KOPT-K1 (cell line): ENCODE results near the gene ELL2.
"Not testable (repeated sequence)": the region's sequence is repeated elsewhere in the genome, so short reads cannot be mapped to it uniquely, and the experiment has no call there.

Source experiments
- H3K27ac ChIP-seq: fragments of 200-600 bp; sonication (generic); 2 replicates; pipeline ENCODE4 v1.5.1; 2016; ENCODE audit warnings: antibody characterized with exemption, mild to moderate bottlenecking, low read depth, low read length; ENCODE audit not compliant: poor library complexity, severe bottlenecking
- H3K36me3 ChIP-seq: fragments of 200-600 bp; sonication (generic); 2 replicates; pipeline ENCODE4 v1.5.1; 2017; ENCODE audit warnings: antibody characterized with exemption, mild to moderate bottlenecking, low read length, moderate library complexity; ENCODE audit not compliant: insufficient read depth
- H3K9me3 ChIP-seq: fragments of 200-600 bp; sonication (generic); 2 replicates; pipeline ENCODE4 v1.5.1; 2017; ENCODE audit warnings: antibody characterized with exemption, low read length, mild to moderate bottlenecking; ENCODE audit not compliant: insufficient read depth, poor library complexity, severe bottlenecking

Gene ELL2

GRCh38 chr5:95850391-95850894 is 111.2 kb downstream of the ELL2 start:
- Histone ChIP-seq H3K36me3 (no peaks in the 10 kb centered on the region), H3K9me3 (no peaks in the 10 kb centered on the region)

GRCh38 chr5:95848701-95849100 is 113.0 kb downstream of the ELL2 start:
- Histone ChIP-seq H3K9me3 (no peaks in the 10 kb centered on the region), H3K36me3 (no peaks in the 10 kb centered on the region), H3K27ac (no peak overlapping the region)

More at GRCh38 chr5:95850391-95850894, 111.2 kb downstream of the ELL2 start:
- H3K27ac ChIP-seq = no peak overlapping the region

GRCh38 chr5:95847261-95847592 is 114.4 kb downstream of the ELL2 start:
- no peaks in the 10 kb centered on the region for H3K9me3 ChIP-seq
- no peaks in the 10 kb centered on the region for H3K36me3 ChIP-seq
- no peak overlapping the region for H3K27ac ChIP-seq

GRCh38 chr5:95846554-95847260 is 114.9 kb downstream of the ELL2 start:
- Histone ChIP-seq H3K27ac (no peak overlapping the region), H3K9me3 (no peaks in the 10 kb centered on the region), H3K36me3 (no peaks in the 10 kb centered on the region)

GRCh38 chr5:95845391-95845790 is 116.3 kb downstream of the ELL2 start:
- H3K27ac ChIP-seq = no peak overlapping the region
- no peaks in the 10 kb centered on the region for H3K36me3 ChIP-seq
- H3K9me3 ChIP-seq = no peaks in the 10 kb centered on the region

GRCh38 chr5:95843733-95844223 is 117.9 kb downstream of the ELL2 start:
- Histone ChIP-seq H3K27ac (peak overlapping the region; percentile 35), H3K36me3 (no peaks in the 10 kb centered on the region), H3K9me3 (no peaks in the 10 kb centered on the region)

GRCh38 chr5:95842854-95843544 is 118.7 kb downstream of the ELL2 start:
- no peaks in the 10 kb centered on the region for H3K9me3 ChIP-seq
- H3K27ac ChIP-seq = peak overlapping the region; percentile 35
- H3K36me3 ChIP-seq = no peaks in the 10 kb centered on the region

- Histone ChIP-seq H3K9me3 (no peaks in the 10 kb centered on the region), H3K36me3 (no peaks in the 10 kb centered on the region), H3K27ac (no peak overlapping the region)
Observed at GRCh38 chr5:95841914-95842812, 119.5 kb downstream of the ELL2 start.

- Histone ChIP-seq H3K9me3 (no peaks in the 10 kb centered on the region), H3K36me3 (no peaks in the 10 kb centered on the region), H3K27ac (no peak overlapping the region)
Observed at GRCh38 chr5:95840956-95841705, 120.5 kb downstream of the ELL2 start.

GRCh38 chr5:95839658-95840057 is 122.0 kb downstream of the ELL2 start:
- H3K27ac ChIP-seq = no peak overlapping the region
- no peaks in the 10 kb centered on the region for H3K36me3 ChIP-seq
- no peaks in the 10 kb centered on the region for H3K9me3 ChIP-seq

GRCh38 chr5:95838556-95838955 is 123.1 kb downstream of the ELL2 start:
- H3K27ac ChIP-seq = no peak overlapping the region
- no peaks in the 10 kb centered on the region for H3K36me3 ChIP-seq
- H3K9me3 ChIP-seq = no peaks in the 10 kb centered on the region

GRCh38 chr5:95838001-95838520 is 123.6 kb downstream of the ELL2 start:
- no peaks in the 10 kb centered on the region for H3K9me3 ChIP-seq
- H3K36me3 ChIP-seq = no peaks in the 10 kb centered on the region
- no peak overlapping the region for H3K27ac ChIP-seq

GRCh38 chr5:95837492-95837891 is 124.2 kb downstream of the ELL2 start:
- H3K36me3 ChIP-seq = no peaks in the 10 kb centered on the region
- no peak overlapping the region for H3K27ac ChIP-seq
- H3K9me3 ChIP-seq = no peaks in the 10 kb centered on the region

GRCh38 chr5:95836971-95837370 is 124.7 kb downstream of the ELL2 start:
- H3K9me3 ChIP-seq, H3K27ac ChIP-seq, H3K36me3 ChIP-seq: not testable (repeated sequence)
